ENCODE data around the gene SERPINA12. TPM values are rescaled to one million over a fixed set of nuclear protein-coding genes. Genes with fewer than 3 reads are reported as not detected.

SERPINA12 gene
- total RNA-seq, 4 donors from 2014 or later = not detected

DNA sequence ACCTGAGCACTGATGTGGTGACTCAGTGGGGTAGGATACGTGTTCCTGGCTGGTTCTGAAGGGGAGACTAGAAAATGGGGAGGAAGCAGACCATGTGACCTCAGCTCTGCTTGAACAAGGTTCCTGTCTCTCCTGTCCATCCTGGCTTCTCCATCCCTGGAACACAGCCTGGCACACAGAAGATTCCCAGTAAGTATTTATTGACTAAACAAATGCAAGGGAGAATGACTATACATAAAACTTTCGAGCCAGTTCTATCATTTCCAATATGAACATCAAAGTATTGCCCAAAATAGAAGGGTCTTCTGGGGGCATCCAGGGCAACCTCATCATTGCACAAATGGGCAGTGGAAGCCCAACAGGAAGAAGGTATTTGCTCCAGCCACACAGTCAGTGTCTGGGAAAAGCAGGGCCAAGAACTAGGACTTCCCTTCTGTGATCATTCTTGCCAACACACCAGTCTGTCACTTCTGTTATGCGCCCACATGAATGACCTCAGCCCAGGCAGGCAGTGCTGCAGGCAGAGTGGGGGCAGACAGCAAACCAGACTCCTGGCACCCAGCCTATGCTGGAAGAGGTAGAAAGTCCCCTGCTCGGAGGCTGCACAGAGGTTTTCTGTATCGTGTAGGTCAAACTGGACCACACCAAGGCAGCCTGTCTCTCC is 27.7 kb downstream of the SERPINA12 start:
- peaks cover 0 to 29% (median 6%) of the 10 kb centered on the region in 4 donors for H3K9me3 ChIP-seq
- H3K27ac ChIP-seq = no peak overlapping the region
- DNase-seq (ENCODE audit: low spot score in 2 of 2) = no peak
- TF ChIP-seq, protein P1, sequence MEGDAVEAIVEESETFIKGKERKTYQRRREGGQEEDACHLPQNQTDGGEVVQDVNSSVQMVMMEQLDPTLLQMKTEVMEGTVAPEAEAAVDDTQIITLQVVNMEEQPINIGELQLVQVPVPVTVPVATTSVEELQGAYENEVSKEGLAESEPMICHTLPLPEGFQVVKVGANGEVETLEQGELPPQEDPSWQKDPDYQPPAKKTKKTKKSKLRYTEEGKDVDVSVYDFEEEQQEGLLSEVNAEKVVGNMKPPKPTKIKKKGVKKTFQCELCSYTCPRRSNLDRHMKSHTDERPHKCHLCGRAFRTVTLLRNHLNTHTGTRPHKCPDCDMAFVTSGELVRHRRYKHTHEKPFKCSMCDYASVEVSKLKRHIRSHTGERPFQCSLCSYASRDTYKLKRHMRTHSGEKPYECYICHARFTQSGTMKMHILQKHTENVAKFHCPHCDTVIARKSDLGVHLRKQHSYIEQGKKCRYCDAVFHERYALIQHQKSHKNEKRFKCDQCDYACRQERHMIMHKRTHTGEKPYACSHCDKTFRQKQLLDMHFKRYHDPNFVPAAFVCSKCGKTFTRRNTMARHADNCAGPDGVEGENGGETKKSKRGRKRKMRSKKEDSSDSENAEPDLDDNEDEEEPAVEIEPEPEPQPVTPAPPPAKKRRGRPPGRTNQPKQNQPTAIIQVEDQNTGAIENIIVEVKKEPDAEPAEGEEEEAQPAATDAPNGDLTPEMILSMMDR (IDR thresholded peaks at IDR 0.05) = no peak
- TF ChIP-seq EP300 (IDR thresholded peaks at IDR 0.05) (no peak), POLR2A (IDR thresholded peaks at IDR 0.05) (no peak)
- peaks cover 0 to 3% of the 10 kb centered on the region in 2 donors for H3K27me3 ChIP-seq
- H3K4me3 ChIP-seq = no peak overlapping the region
- WGBS, 2 donors = 63 to 69% methylated on average over 5 of the region's 5 CpGs
- no peaks in the 10 kb centered on the region for H3K36me3 ChIP-seq
- peaks cover 0 to 9% (median 3%) of the 10 kb centered on the region in 4 donors for H3K4me1 ChIP-seq

DNA sequence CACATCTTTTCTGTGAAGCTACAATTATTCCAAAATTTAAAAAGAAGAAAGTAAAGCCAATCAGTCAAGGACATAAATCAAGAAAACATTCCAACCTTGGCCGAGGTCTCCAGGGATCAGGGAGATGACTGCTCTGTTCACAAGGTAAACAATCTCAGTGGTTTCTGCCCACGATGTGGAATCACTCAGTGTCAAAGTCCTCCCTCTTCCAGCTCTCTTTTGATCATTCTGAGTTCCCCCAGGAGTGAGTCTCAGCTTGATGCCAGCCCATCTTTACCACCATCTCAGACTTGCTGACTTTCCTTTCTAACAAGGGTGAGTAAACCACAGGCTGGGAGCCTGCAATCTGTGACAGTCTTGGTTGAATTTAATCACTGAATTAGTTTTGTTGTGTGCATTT is 28.5 kb downstream of the SERPINA12 start:
- Histone ChIP-seq H3K27ac (no peak overlapping the region), H3K36me3 (no peaks in the 10 kb centered on the region), H3K4me3 (no peak overlapping the region), H3K4me1 (peaks cover 0 to 1% (median 0%) of the 10 kb centered on the region in 4 donors), H3K9me3 (peaks cover 0 to 29% (median 6%) of the 10 kb centered on the region in 4 donors), H3K27me3 (no peaks in the 10 kb centered on the region)
- 22 to 36% methylated on average over 2 of the region's 2 CpGs for WGBS, 2 donors
- no peak for DNase-seq (ENCODE audit: low spot score in 2 of 2)
- TF ChIP-seq POLR2A (IDR thresholded peaks at IDR 0.05) = no peak
- TF ChIP-seq EP300 (IDR thresholded peaks at IDR 0.05) = no peak
- TF ChIP-seq, protein P1 (IDR thresholded peaks at IDR 0.05) = no peak

DNA sequence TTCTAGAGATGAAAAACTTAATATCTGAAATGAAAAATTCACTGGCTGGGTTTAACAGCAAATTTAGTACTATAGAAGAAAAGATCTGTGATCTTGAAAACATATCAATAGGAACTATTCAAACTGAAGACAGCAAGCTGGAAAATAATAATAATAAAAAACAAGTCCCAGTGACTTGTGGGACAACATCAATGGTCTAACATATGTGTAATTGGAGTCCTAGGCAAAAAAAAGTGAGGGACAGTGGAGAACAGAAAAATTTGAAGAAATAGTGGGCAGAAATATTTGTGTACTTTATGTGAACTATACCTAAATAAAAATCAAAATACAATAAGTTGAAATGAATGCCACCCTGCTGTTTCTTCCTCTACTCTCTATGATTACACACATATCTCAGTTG is 30.8 kb downstream of the SERPINA12 start:
- Histone ChIP-seq H3K27me3 (no peaks in the 10 kb centered on the region), H3K27ac (no peak overlapping the region), H3K4me1 (no peaks in the 10 kb centered on the region), H3K4me3 (no peak overlapping the region), H3K36me3 (no peaks in the 10 kb centered on the region), H3K9me3 (peaks cover 0 to 29% (median 6%) of the 10 kb centered on the region in 4 donors)
- DNase-seq (ENCODE audit: low spot score in 2 of 2) = no peak
- TF ChIP-seq, protein P1 (IDR thresholded peaks at IDR 0.05) = no peak
- TF ChIP-seq EP300 (IDR thresholded peaks at IDR 0.05) (no peak), POLR2A (IDR thresholded peaks at IDR 0.05) (no peak)

DNA sequence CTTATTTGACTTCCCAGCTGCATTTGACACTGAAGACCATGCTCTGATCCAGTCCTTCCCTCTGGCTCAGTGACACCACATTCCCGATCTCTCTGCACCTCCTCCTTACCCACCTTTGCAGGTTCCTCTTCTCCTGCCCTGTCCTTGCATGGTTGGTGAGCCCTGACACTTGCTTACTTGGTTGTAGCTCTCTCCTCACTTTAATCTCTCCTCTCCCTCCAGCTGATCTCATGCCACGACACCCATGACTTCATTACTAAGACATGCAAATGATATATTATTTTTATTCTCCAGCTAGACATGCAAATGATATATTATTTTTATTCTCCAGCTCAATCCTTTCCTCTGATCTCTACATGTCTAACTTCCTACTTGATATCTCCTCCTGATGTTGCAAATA is 33.2 kb downstream of the SERPINA12 start, which contains the start of gene SERPINA9:
SERPINA9 (minus strand) TSS at position 175 of the 400 bp plus-strand sequence. CDS start 6,357 bp downstream, outside the sequence.
- H3K4me1 ChIP-seq = no peaks in the 10 kb centered on the region
- TF ChIP-seq, protein P1 (IDR thresholded peaks at IDR 0.05) = no peak
- TF ChIP-seq EP300 (IDR thresholded peaks at IDR 0.05) (no peak), POLR2A (IDR thresholded peaks at IDR 0.05) (no peak)
- no peak for DNase-seq (ENCODE audit: low spot score in 2 of 2)
- H3K4me3 ChIP-seq = no peak within 1 kb of the TSS
- peaks cover 0 to 29% (median 6%) of the 10 kb centered on the region in 4 donors for H3K9me3 ChIP-seq
- no peaks in the 10 kb centered on the region for H3K36me3 ChIP-seq
- no peaks in the 10 kb centered on the region for H3K27me3 ChIP-seq
- 71 to 85% methylated on average over 2 of the region's 2 CpGs for WGBS, 2 donors
- H3K27ac ChIP-seq = no peak within 1 kb of the TSS

DNA sequence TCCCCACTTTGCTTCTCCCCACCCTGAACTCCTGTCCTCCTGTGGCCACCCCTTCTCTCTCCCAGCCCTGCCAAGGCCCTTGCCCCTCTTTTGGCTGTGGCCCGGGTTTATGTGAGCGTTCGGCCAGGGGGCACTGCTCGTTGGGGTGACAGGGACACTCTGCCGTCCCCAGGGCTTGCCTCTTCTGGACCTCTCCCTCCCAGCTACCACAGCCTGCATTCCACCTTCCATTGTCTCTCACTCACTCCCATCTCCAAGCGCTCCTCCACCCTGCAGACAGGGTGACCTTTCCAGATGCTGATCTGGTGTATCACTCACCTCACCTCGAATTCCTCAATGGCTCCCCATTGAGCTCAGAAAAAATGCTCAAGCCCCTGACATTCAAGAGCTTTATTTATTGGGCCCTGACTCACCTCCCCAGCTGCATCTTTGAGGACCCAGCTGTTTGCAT is 34.7 kb downstream of the SERPINA12 start:
- H3K9me3 ChIP-seq = peaks cover 0 to 24% (median 6%) of the 10 kb centered on the region in 4 donors
- WGBS, 2 donors = 79 to 82% methylated on average over 7 of the region's 7 CpGs
- no peaks in the 10 kb centered on the region for H3K36me3 ChIP-seq
- H3K4me1 ChIP-seq = no peaks in the 10 kb centered on the region
- no peak overlapping the region for H3K4me3 ChIP-seq
- DNase-seq (ENCODE audit: low spot score in 2 of 2) = no peak
- no peaks in the 10 kb centered on the region for H3K27me3 ChIP-seq
- TF ChIP-seq EP300 (IDR thresholded peaks at IDR 0.05) (no peak), POLR2A (IDR thresholded peaks at IDR 0.05) (no peak)
- TF ChIP-seq, protein P1 (IDR thresholded peaks at IDR 0.05) = no peak
- H3K27ac ChIP-seq = no peak overlapping the region
